Rectal smooth muscle tissue (tissue), 1 donor: ENCODE measurements around the gene PRDM15.

Experiments used
- H3K27ac ChIP-seq: one replicate; pipeline ENCODE4 v1.7.0; 2013; ENCODE audit warnings: low read depth, low read length, inconsistent platforms
- H3K27me3 ChIP-seq: one replicate; pipeline ENCODE4 v1.7.0; 2013; ENCODE audit warnings: low read length; ENCODE audit not compliant: control insufficient read depth, insufficient read depth
- H3K36me3 ChIP-seq: one replicate; pipeline ENCODE4 v1.7.0; 2013; ENCODE audit warnings: low read length; ENCODE audit not compliant: control insufficient read depth, insufficient read depth
- H3K4me1 ChIP-seq: one replicate; pipeline ENCODE4 v1.7.0; 2013; ENCODE audit warnings: low read length; ENCODE audit not compliant: control insufficient read depth, insufficient read depth
- H3K4me3 ChIP-seq: one replicate; pipeline ENCODE4 v1.7.0; 2013; ENCODE audit warnings: low read length
- H3K9ac ChIP-seq: one replicate; pipeline ENCODE4 v1.7.0; 2013; ENCODE audit warnings: low read length

PRDM15 gene

GRCh38 chr21:41865002-41865777 is 14.0 kb downstream of the PRDM15 start:
- H3K36me3 ChIP-seq: no peaks in the 10 kb centered on the region
- H3K27me3 ChIP-seq: no peaks in the 10 kb centered on the region
- no peak overlapping the region for H3K4me3 ChIP-seq
- H3K9ac ChIP-seq: no peak overlapping the region
- H3K27ac ChIP-seq: no peak overlapping the region
- no peaks in the 10 kb centered on the region for H3K4me1 ChIP-seq

GRCh38 chr21:41864311-41865001 is 14.7 kb downstream of the PRDM15 start:
- H3K4me3 ChIP-seq: no peak overlapping the region
- no peak overlapping the region for H3K9ac ChIP-seq
- H3K27me3 ChIP-seq: no peaks in the 10 kb centered on the region
- no peak overlapping the region for H3K27ac ChIP-seq
- H3K36me3 ChIP-seq: no peaks in the 10 kb centered on the region
- H3K4me1 ChIP-seq: no peaks in the 10 kb centered on the region

DNA sequence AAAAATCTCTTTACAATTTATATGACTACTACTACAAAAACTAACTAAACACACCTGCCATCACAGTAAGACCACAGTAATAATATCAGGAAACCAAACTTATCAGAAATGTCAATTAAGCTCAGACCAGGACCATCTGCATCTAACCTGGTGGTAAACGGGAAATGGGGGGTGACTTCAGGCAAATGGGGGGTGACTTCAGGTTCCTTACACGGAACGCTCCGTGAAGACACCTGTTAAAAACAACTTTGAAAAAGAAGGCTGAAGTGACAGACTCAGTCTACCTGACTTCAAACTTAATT is 15.8 kb downstream of the PRDM15 start:
- H3K9ac ChIP-seq: no peak overlapping the region
- no peaks in the 10 kb centered on the region for H3K27me3 ChIP-seq
- H3K4me1 ChIP-seq: no peaks in the 10 kb centered on the region
- no peaks in the 10 kb centered on the region for H3K36me3 ChIP-seq
- no peak overlapping the region for H3K4me3 ChIP-seq
- H3K27ac ChIP-seq: no peak overlapping the region

GRCh38 chr21:41861987-41862386 is 17.2 kb downstream of the PRDM15 start:
- no peaks in the 10 kb centered on the region for H3K27me3 ChIP-seq
- no peak overlapping the region for H3K9ac ChIP-seq
- no peaks in the 10 kb centered on the region for H3K4me1 ChIP-seq
- H3K27ac ChIP-seq: no peak overlapping the region
- H3K4me3 ChIP-seq: no peak overlapping the region
- peaks cover 3% of the 10 kb centered on the region for H3K36me3 ChIP-seq

- H3K4me3 ChIP-seq: no peak overlapping the region
- peaks cover 6% of the 10 kb centered on the region for H3K36me3 ChIP-seq
- no peaks in the 10 kb centered on the region for H3K27me3 ChIP-seq
- H3K4me1 ChIP-seq: no peaks in the 10 kb centered on the region
- H3K27ac ChIP-seq: no peak overlapping the region
- H3K9ac ChIP-seq: no peak overlapping the region
Measured at GRCh38 chr21:41861255-41861654, 17.9 kb downstream of the PRDM15 start.

DNA sequence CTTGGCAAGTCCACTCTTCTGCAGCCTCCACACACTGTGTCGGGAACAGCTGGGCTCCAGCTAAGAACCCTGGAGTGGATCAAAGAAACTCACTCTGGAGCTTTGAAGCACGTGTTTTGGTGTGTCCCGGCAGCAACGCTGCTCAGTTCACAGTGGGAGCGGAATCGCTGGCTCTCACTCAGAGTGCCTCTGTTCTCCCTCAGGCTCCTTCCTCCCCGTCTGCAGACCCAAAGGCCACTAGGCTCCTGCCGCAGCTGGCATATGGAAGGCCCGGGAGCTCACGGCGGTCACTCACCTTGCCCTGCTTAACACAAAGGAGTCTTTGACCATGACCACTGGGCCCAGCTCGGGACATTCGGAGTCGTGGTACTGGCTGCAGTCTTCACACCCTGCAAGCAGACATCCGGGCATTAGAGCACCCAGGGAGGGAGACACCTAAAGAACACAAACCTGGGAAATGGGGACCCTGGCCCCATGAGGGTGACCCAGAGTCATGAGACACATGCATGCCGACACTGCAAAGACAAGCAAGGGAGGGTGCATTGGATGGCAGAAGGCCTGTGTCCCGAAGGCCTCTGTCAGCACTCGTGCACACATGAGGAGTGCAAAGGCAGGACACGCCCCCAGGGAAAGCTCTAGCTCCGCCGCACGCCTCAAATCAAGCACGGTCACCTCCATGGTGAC is 19.7 kb downstream of the PRDM15 start:
- H3K27me3 ChIP-seq: no peaks in the 10 kb centered on the region

DNA sequence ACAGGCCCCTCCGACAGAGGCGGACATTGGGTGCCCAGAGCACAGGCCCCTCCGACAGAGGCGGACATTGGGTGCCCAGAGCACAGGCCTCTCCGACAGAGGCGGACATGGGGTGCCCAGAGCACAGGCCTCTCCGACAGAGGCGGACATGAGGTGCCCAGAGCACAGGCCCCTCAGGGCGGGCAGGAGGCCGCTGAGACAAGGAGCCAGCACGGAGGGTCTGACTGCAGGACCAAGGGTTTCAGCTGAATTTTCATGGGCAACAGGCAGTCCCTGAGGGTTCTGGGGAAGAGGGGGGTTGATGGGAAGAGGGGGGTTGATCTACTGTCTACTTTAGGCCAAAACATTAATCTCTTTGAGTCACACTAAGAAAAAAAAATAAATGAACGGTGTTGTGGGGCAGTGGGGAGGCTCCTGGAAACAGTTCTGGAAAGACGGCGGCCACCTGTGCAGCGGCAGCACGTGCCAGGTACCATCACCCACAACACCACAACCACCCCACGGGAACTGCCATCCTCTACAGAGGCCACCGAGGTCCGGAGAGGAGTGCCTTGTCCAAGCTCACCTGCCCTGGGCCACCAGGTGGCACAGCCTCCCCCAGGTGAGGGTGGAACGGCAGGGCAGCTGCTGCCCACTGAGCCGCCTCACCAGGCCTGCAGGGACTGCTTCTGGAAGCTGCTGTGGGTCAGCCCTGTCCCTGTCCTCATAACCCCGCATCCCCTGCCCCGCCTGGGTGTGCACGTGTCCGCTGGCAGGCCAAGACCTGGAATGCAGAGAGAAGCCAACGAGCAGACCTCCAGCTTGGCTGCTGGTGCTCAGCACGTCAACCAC is 20.5 kb downstream of the PRDM15 start:
- H3K36me3 ChIP-seq: peaks cover 15% of the 10 kb centered on the region
- H3K27me3 ChIP-seq: no peaks in the 10 kb centered on the region
- no peak overlapping the region for H3K4me3 ChIP-seq
- no peaks in the 10 kb centered on the region for H3K4me1 ChIP-seq
- H3K9ac ChIP-seq: no peak overlapping the region
- H3K27ac ChIP-seq: no peak overlapping the region

More for the DNA sequence above, 19.7 kb downstream of the PRDM15 start:
- no peak overlapping the region for H3K27ac ChIP-seq
- H3K36me3 ChIP-seq: peaks cover 7% of the 10 kb centered on the region
- H3K4me3 ChIP-seq: no peak overlapping the region
- no peaks in the 10 kb centered on the region for H3K4me1 ChIP-seq
- no peak overlapping the region for H3K9ac ChIP-seq

DNA sequence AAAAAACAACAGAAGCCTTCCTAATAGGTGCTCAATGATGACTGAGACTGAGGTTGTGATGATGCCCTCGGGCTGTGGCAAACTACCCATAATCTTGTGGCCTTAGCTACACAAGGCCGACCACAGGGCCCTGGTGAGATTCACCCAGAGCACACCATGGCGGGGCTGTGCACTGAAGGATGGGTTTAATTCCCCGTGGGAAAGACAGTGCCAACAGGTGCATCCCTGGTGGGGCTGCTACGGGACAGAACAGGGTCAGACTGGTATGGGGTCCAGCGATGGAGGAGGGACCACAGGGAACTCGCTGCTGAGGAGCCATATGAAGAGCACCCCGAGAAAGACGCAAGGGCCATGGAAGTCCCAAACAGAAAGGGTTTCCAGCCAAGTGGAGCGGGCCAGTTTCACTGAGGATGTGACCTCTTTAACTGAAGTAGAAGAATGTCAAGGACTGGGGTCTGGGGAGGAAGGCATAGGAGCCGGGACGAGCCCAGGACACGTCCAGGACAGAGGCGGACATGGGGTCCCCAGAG is 21.3 kb downstream of the PRDM15 start:
- Histone ChIP-seq H3K27me3 (no peaks in the 10 kb centered on the region), H3K36me3 (peaks cover 16% of the 10 kb centered on the region), H3K4me1 (no peaks in the 10 kb centered on the region), H3K9ac (no peak overlapping the region), H3K4me3 (no peak overlapping the region), H3K27ac (no peak overlapping the region)

DNA sequence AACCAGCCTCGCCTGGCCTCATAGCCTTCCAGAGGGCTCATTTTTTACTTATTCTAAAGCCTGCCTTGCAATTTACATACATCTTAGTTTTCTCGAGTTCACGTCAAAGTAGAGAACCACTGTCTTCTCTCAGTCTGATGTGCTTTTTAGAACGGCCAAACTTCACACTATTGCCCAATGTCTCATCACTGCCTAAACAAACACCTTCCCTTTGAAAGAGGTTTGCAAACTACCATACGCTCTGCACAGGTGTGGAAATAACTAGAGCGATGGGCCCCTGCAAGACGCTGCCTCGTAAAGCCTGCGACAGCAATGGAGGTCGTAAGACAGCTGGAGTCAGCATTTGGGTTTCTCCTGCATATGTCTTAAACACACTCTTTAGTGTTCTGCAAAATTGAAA is 22.6 kb downstream of the PRDM15 start:
- no peaks in the 10 kb centered on the region for H3K4me1 ChIP-seq
- peaks cover 18% of the 10 kb centered on the region for H3K36me3 ChIP-seq
- H3K27ac ChIP-seq: no peak overlapping the region
- no peak overlapping the region for H3K4me3 ChIP-seq
- H3K27me3 ChIP-seq: no peaks in the 10 kb centered on the region
- no peak overlapping the region for H3K9ac ChIP-seq

DNA sequence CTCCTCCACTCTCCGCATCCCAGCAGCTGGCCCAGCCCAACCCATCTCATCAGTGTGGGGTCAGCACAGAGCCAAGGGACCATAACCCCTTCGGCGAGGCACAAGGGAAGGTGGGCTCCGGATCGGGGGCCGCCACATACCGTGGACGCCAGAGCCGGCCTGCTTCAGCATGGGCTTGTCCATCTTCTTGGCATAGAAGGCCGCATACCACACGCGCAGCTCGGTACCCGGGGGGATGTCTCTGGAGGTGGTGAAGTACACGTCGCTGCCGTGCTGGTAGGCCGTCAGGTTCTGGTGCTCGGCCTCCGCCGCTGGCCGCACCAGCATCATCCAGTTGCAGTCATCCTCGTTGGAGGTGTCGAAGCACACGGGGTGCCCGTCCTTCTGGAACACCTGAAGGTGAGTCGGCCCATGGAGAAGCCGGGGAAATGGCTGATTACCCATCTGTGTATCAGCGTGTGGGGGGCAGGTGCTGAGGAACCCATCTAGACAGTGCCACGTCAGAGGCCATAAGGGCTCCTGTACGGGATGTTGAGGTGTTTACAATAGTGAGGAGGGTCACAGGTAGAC is 24.6 kb downstream of the PRDM15 start:
- Histone ChIP-seq H3K27me3 (no peaks in the 10 kb centered on the region), H3K4me1 (no peaks in the 10 kb centered on the region), H3K9ac (no peak overlapping the region), H3K4me3 (no peak overlapping the region), H3K27ac (no peak overlapping the region), H3K36me3 (peaks cover 18% of the 10 kb centered on the region)

GRCh38 chr21:41852929-41853320 is 26.2 kb downstream of the PRDM15 start:
- H3K27ac ChIP-seq: no peak overlapping the region
- H3K27me3 ChIP-seq: no peaks in the 10 kb centered on the region
- peaks cover 18% of the 10 kb centered on the region for H3K36me3 ChIP-seq

More at GRCh38 chr21:41852929-41853320, 26.2 kb downstream of the PRDM15 start:
- no peak overlapping the region for H3K9ac ChIP-seq
- no peaks in the 10 kb centered on the region for H3K4me1 ChIP-seq
- H3K4me3 ChIP-seq: no peak overlapping the region
